RKO (cell line): ENCODE data around the gene AOC3.
A peak's percentile ranks its signal among the peaks of the same experiment; 100 is the strongest.

Experiments
- DNase-seq: peaks from one replicate; pipeline ENCODE4 v3.0.0-alpha.2; 2016; ENCODE audit warnings: low spot score

The AOC3 gene

GRCh38 chr17:42850954-42851353 is at the start of gene AOC3:
Gene AOC3, plus strand, starts transcription at chr17:42851199. Its CDS starts 145 bp downstream, at chr17:42851344.
- no peak for DNase-seq

GRCh38 chr17:42803074-42803883 is 47.7 kb upstream of the AOC3 start:
- no peak for DNase-seq

GRCh38 chr17:42804918-42805367 is 46.1 kb upstream of the AOC3 start:
- DNase-seq = no peak

GRCh38 chr17:42806249-42806648 is 44.8 kb upstream of the AOC3 start:
- no peak for DNase-seq

GRCh38 chr17:42809250-42809649 is 41.7 kb upstream of the AOC3 start:
- no peak for DNase-seq

- no peak for DNase-seq
These were observed 36.2 kb upstream of the AOC3 start for GRCh38 chr17:42814633-42815399.

GRCh38 chr17:42817866-42818265 is 33.1 kb upstream of the AOC3 start:
- DNase-seq = no peak

- DNase-seq = no peak
These were observed 32.6 kb upstream of the AOC3 start for GRCh38 chr17:42818379-42818778.

GRCh38 chr17:42819939-42820535 is 31.0 kb upstream of the AOC3 start:
- peak; percentile 77 for DNase-seq

- DNase-seq = no peak
These were observed 29.8 kb upstream of the AOC3 start for GRCh38 chr17:42821176-42821575.

GRCh38 chr17:42827472-42827871 is 23.5 kb upstream of the AOC3 start:
- DNase-seq = no peak

- DNase-seq = no peak
These were observed 20.0 kb upstream of the AOC3 start for GRCh38 chr17:42830971-42831370.

GRCh38 chr17:42832213-42832933 is 18.6 kb upstream of the AOC3 start:
- no peak for DNase-seq

GRCh38 chr17:42832934-42833766 is 17.8 kb upstream of the AOC3 start, which contains the start of gene PSME3:
Gene PSME3, plus strand, starts transcription at chr17:42833397. Its CDS starts 235 bp downstream, at chr17:42833632.
- DNase-seq = peak; percentile 90

- DNase-seq = peak; percentile 22
These were observed 17.1 kb upstream of the AOC3 start for GRCh38 chr17:42833767-42834422.

- DNase-seq = no peak
These were observed 15.3 kb upstream of the AOC3 start for GRCh38 chr17:42835732-42836131.

GRCh38 chr17:42841975-42842685 is 8.9 kb upstream of the AOC3 start:
- DNase-seq = no peak

- DNase-seq = peak; percentile 68
These were observed 7.6 kb upstream of the AOC3 start for GRCh38 chr17:42843358-42843934.

GRCh38 chr17:42844271-42844670 is 6.7 kb upstream of the AOC3 start, which contains the start of gene AOC2:
Gene AOC2, plus strand, starts transcription at chr17:42844580. Its CDS starts 47 bp downstream, at chr17:42844627.
- no peak for DNase-seq
